ENCODE results near the gene LIN9. TPM values are rescaled to one million over a fixed set of nuclear protein-coding genes. Genes with fewer than 3 reads are reported as not detected.

The LIN9 gene, protein sequence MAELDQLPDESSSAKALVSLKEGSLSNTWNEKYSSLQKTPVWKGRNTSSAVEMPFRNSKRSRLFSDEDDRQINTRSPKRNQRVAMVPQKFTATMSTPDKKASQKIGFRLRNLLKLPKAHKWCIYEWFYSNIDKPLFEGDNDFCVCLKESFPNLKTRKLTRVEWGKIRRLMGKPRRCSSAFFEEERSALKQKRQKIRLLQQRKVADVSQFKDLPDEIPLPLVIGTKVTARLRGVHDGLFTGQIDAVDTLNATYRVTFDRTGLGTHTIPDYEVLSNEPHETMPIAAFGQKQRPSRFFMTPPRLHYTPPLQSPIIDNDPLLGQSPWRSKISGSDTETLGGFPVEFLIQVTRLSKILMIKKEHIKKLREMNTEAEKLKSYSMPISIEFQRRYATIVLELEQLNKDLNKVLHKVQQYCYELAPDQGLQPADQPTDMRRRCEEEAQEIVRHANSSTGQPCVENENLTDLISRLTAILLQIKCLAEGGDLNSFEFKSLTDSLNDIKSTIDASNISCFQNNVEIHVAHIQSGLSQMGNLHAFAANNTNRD
- total RNA-seq: 10 to 100 TPM; 10.4 to 11.5 TPM

GRCh38 chr1:226308723-226309397, at the start of gene LIN9:
Gene LIN9, minus strand, starts transcription at chr1:226309164. Its CDS starts 25 bp downstream, at chr1:226309139.
- peaks cover 6% of the 10 kb centered on the region for H3K36me3 Mint-ChIP-seq (ENCODE audit: low read depth)
- peaks cover 14% of the 10 kb centered on the region for H3K27me3 Mint-ChIP-seq
- ChIA-PET CTCF (interaction anchor here (0.6 to 3.6 kb wide), 13 partner anchors 9 to 244 kb away, joined by 3 to 41 read pairs (median 3); partner anchors contain the start of gene PARP1), POLR2A (interaction anchor here (0.7 to 3.2 kb wide), 24 partner anchors 9 to 574 kb away, joined by 3 to 22 read pairs (median 4); partner anchors contain the start of genes H3-3A, PARP1, SDE2 and SRP9)
- H3K9me3 Mint-ChIP-seq: no peaks in the 10 kb centered on the region
- DNase-seq: peak; percentile 94
- peak within 1 kb of the TSS; percentile 87 for H3K27ac Mint-ChIP-seq
- peaks cover 32% of the 10 kb centered on the region for H3K4me1 Mint-ChIP-seq
- H3K4me3 Mint-ChIP-seq: peak within 1 kb of the TSS; percentile 89

- no peak for DNase-seq
- no peak overlapping the region for H3K4me3 Mint-ChIP-seq
- H3K4me1 Mint-ChIP-seq: no peaks in the 10 kb centered on the region
- no peaks in the 10 kb centered on the region for H3K9me3 Mint-ChIP-seq
- H3K27me3 Mint-ChIP-seq: no peaks in the 10 kb centered on the region
- H3K27ac Mint-ChIP-seq: no peak overlapping the region
- ChIA-PET CTCF (no interaction called here), POLR2A (no interaction called here)
- H3K36me3 Mint-ChIP-seq (ENCODE audit: low read depth): peaks cover 43% of the 10 kb centered on the region
Observed at GRCh38 chr1:226357416-226357815, 48.5 kb upstream of the LIN9 start.

- POLR2A ChIA-PET: no interaction called here
- H3K27me3 Mint-ChIP-seq: no peaks in the 10 kb centered on the region
- H3K36me3 Mint-ChIP-seq (ENCODE audit: low read depth): peaks cover 28% of the 10 kb centered on the region
- no peaks in the 10 kb centered on the region for H3K9me3 Mint-ChIP-seq
- DNase-seq: no peak
- CTCF ChIA-PET: no interaction called here
- no peak overlapping the region for H3K27ac Mint-ChIP-seq
- H3K4me3 Mint-ChIP-seq: no peak overlapping the region
- H3K4me1 Mint-ChIP-seq: no peaks in the 10 kb centered on the region
Observed at GRCh38 chr1:226355669-226356551, 46.9 kb upstream of the LIN9 start.

DNA sequence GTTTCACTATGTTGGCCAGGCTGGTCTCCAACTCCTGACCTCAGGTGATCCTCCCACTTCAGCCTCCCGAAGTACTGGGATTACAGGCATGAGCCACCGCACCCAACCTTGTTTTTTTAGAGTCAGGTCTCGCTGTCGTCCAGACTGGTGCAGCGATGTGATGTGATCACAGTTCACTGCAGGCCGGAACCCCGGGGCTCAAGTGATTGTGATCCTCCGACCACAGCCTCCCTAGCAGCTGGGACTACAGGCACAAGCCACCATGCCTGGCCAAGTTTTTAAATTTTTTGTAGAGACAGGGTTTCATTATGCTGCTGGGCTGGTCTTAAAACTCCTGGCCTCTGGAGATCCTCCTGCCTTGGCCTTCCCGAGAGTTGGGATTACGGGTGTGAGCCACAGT, 46.1 kb upstream of the LIN9 start:
- no peak for DNase-seq
- H3K27me3 Mint-ChIP-seq: no peaks in the 10 kb centered on the region
- no peak overlapping the region for H3K4me3 Mint-ChIP-seq
- no peak overlapping the region for H3K27ac Mint-ChIP-seq
- ChIA-PET CTCF (interaction anchor here (1.2 kb wide), 1 partner anchor 22 kb away, joined by 6 read pairs; no protein-coding TSS in a partner anchor), POLR2A (no interaction called here)
- no peaks in the 10 kb centered on the region for H3K9me3 Mint-ChIP-seq
- no peaks in the 10 kb centered on the region for H3K4me1 Mint-ChIP-seq
- H3K36me3 Mint-ChIP-seq (ENCODE audit: low read depth): peaks cover 23% of the 10 kb centered on the region

GRCh38 chr1:226353698-226354525, 44.9 kb upstream of the LIN9 start:
- H3K9me3 Mint-ChIP-seq: no peaks in the 10 kb centered on the region
- H3K27ac Mint-ChIP-seq: no peak overlapping the region
- no peak overlapping the region for H3K4me3 Mint-ChIP-seq
- no peaks in the 10 kb centered on the region for H3K4me1 Mint-ChIP-seq
- no peaks in the 10 kb centered on the region for H3K27me3 Mint-ChIP-seq
- DNase-seq: no peak
- ChIA-PET CTCF (interaction anchor here (1.0 to 1.2 kb wide), 2 partner anchors 21 kb away, joined by 4 to 6 read pairs; no protein-coding TSS in a partner anchor), POLR2A (interaction anchor here (1.0 kb wide), 2 partner anchors 8 to 46 kb away, joined by 3 read pairs; no protein-coding TSS in a partner anchor)
- H3K36me3 Mint-ChIP-seq (ENCODE audit: low read depth): peaks cover 15% of the 10 kb centered on the region

DNA sequence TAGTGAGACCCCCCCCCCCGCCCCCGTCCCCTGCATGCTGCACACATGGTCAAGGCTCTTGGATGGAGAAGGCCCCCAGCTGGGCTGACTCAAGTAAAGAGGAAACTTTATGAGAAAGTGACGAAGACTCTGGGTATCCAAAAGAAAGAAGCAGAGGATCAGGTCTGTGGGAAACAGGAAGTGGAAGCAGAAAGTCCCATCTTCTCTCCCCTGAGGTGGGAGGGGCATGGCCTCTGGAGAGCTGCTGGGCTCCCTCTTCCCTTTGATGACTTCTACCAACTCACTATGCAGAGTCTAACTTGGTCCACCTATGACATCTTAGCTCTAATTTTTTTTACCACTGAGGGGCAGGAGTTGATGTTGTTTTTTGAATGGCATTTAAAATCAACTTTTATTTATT, 42.7 kb upstream of the LIN9 start:
- no peaks in the 10 kb centered on the region for H3K9me3 Mint-ChIP-seq
- ChIA-PET CTCF (interaction anchor here (1.3 kb wide), 1 partner anchor 18 kb away, joined by 3 read pairs; no protein-coding TSS in a partner anchor), POLR2A (interaction anchor here (1.4 kb wide), 1 partner anchor 93 kb away, joined by 3 read pairs; no protein-coding TSS in a partner anchor)
- no peak for DNase-seq
- no peak overlapping the region for H3K27ac Mint-ChIP-seq
- H3K4me1 Mint-ChIP-seq: no peaks in the 10 kb centered on the region
- peaks cover 5% of the 10 kb centered on the region for H3K36me3 Mint-ChIP-seq (ENCODE audit: low read depth)
- H3K4me3 Mint-ChIP-seq: no peak overlapping the region
- no peaks in the 10 kb centered on the region for H3K27me3 Mint-ChIP-seq

DNA sequence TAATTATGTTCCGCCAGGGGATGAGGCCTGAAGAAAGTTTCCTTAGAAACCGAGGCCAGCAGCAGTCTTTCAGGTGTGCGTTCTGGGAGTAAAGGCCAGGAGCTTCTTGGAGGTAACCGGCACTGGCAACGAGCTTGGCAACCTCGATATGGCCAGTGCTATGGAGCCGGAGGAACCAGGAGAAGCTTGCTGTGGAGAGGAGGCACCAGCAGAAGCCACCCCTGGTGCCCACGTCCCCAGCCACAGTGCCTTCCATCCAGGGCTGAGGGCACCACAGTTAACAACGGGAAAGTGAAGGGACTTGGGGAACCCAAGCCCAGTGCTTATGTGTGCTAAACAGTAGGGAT, 41.5 kb upstream of the LIN9 start:
- DNase-seq: no peak
- H3K27me3 Mint-ChIP-seq: no peaks in the 10 kb centered on the region
- H3K36me3 Mint-ChIP-seq (ENCODE audit: low read depth): peaks cover 1% of the 10 kb centered on the region
- H3K9me3 Mint-ChIP-seq: no peaks in the 10 kb centered on the region
- H3K4me1 Mint-ChIP-seq: no peaks in the 10 kb centered on the region
- CTCF ChIA-PET: no interaction called here
- no peak overlapping the region for H3K27ac Mint-ChIP-seq
- POLR2A ChIA-PET: no interaction called here
- no peak overlapping the region for H3K4me3 Mint-ChIP-seq

DNA sequence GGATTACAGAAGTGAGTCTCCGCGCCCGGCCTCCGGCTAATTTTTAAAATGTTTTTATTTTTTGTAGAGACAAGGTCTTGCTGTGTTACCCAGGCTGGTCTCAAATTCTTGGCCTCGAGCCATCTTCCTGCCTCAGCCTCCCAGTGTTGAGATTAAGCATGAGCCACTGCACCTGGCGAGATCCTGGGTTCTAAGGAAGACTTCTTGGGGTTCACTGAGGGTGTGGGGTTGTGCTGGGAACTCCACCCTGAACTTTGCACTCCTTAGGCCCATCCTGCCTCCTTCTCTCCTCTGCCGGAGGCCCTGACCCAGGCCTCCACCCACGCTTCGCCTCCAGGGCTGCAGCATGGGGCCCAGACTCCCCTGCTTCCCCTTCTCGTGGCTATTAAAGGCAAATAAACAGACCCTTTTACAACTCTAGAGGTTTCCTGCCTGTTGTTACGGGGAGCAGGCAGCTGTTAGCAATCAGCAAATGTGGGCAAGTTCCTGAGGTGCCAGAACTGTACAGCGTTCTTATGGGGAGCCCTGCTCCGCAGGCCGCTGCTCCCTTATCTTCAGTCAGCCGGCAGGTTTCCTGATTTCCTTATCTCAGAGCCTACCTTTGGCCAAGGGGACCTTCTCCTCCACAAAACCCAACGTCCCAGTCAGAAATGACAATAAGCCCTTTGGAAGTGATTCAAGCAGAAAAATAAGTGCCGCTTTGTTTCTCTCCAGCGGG, 41.0 kb upstream of the LIN9 start:
- ChIA-PET POLR2A (no interaction called here), CTCF (no interaction called here)
- Mint-ChIP-seq H3K4me3 (no peak overlapping the region), H3K27ac (no peak overlapping the region), H3K27me3 (no peaks in the 10 kb centered on the region), H3K36me3 (ENCODE audit: low read depth) (no peaks in the 10 kb centered on the region), H3K9me3 (no peaks in the 10 kb centered on the region), H3K4me1 (no peaks in the 10 kb centered on the region)
- DNase-seq: no peak

GRCh38 chr1:226349081-226349480, 40.1 kb upstream of the LIN9 start:
- POLR2A ChIA-PET: no interaction called here
- Mint-ChIP-seq H3K36me3 (ENCODE audit: low read depth) (no peaks in the 10 kb centered on the region), H3K9me3 (no peaks in the 10 kb centered on the region), H3K4me3 (no peak overlapping the region), H3K27me3 (no peaks in the 10 kb centered on the region), H3K27ac (no peak overlapping the region), H3K4me1 (no peaks in the 10 kb centered on the region)
- CTCF ChIA-PET: no interaction called here
- no peak for DNase-seq

GRCh38 chr1:226344441-226345259, 35.7 kb upstream of the LIN9 start:
- H3K36me3 Mint-ChIP-seq (ENCODE audit: low read depth): no peaks in the 10 kb centered on the region
- DNase-seq: no peak
- ChIA-PET CTCF (interaction anchor here (1.0 to 1.2 kb wide), 2 partner anchors 12 kb away, joined by 3 to 5 read pairs; no protein-coding TSS in a partner anchor), POLR2A (no interaction called here)
- H3K27me3 Mint-ChIP-seq: peaks cover 7% of the 10 kb centered on the region
- no peaks in the 10 kb centered on the region for H3K4me1 Mint-ChIP-seq
- no peak overlapping the region for H3K27ac Mint-ChIP-seq
- peaks cover 6% of the 10 kb centered on the region for H3K9me3 Mint-ChIP-seq
- no peak overlapping the region for H3K4me3 Mint-ChIP-seq

- Mint-ChIP-seq H3K27me3 (peaks cover 7% of the 10 kb centered on the region), H3K9me3 (peaks cover 6% of the 10 kb centered on the region), H3K27ac (no peak overlapping the region), H3K4me3 (no peak overlapping the region), H3K36me3 (ENCODE audit: low read depth) (no peaks in the 10 kb centered on the region), H3K4me1 (peaks cover under 1% of the 10 kb centered on the region)
- ChIA-PET CTCF (interaction anchor here (0.6 kb wide), 1 partner anchor 10 kb away, joined by 3 read pairs; no protein-coding TSS in a partner anchor), POLR2A (no interaction called here)
- DNase-seq: no peak
Observed at GRCh38 chr1:226342656-226343055, 33.7 kb upstream of the LIN9 start.
